Mesothelial cell of epicardium (in vitro differentiated cells): ENCODE results near the gene MID1IP1. TPM values are rescaled to one million over a fixed set of nuclear protein-coding genes. Genes with fewer than 3 reads are reported as not detected.

ENCODE experiments used
- DNase-seq, 2 experiments: peaks; one replicate each; pipeline ENCODE4 v3.0.0; 2021; ENCODE audit warnings: low spot score in 2 of 2; ENCODE audit not compliant: unreplicated experiment in 2 of 2
- H3K27ac Mint-ChIP-seq: 2 replicates; pipeline ENCODE4 v1.8.0; 2021; ENCODE audit warnings: mixed read lengths
- H3K27me3 Mint-ChIP-seq: 2 replicates; pipeline ENCODE4 v1.8.0; 2021; ENCODE audit warnings: low read depth, mixed read lengths
- H3K36me3 Mint-ChIP-seq: 2 replicates; pipeline ENCODE4 v1.8.0; 2021; ENCODE audit warnings: mixed read lengths
- H3K4me1 Mint-ChIP-seq: 2 replicates; pipeline ENCODE4 v1.8.0; 2021; ENCODE audit warnings: mixed read lengths
- H3K4me3 Mint-ChIP-seq: 2 replicates; pipeline ENCODE4 v1.8.0; 2021; ENCODE audit warnings: mild to moderate bottlenecking, moderate library complexity, mixed read lengths
- H3K9me3 Mint-ChIP-seq: 2 replicates; pipeline ENCODE4 v1.8.0; 2021; ENCODE audit warnings: mixed read lengths
- CTCF ChIP-seq: fragments of 200-600 bp; sonication (generic); IDR thresholded peaks from one replicate; pipeline ENCODE4 v1.5.0; 2021; ENCODE audit warnings: antibody characterized with exemption; ENCODE audit not compliant: unreplicated experiment
- total RNA-seq: library from RNA; stranded (reverse); gene quantifications from 3 replicates; pipeline ENCODE4 v1.2.1, GENCODE V29; 2021

The MID1IP1 gene
- total RNA-seq, 1 donor from 2014 or later = 21.4 TPM

GRCh38 chrX:38819709-38820108, 18.4 kb downstream of the MID1IP1 start:
- Mint-ChIP-seq H3K4me1 (no peaks in the 10 kb centered on the region), H3K27ac (no peak overlapping the region), H3K4me3 (no peak overlapping the region), H3K36me3 (no peaks in the 10 kb centered on the region), H3K9me3 (peaks cover 14% of the 10 kb centered on the region), H3K27me3 (no peaks in the 10 kb centered on the region)
- no peak for DNase-seq
- no peak for TF ChIP-seq CTCF

- no peak for DNase-seq
- Mint-ChIP-seq H3K4me1 (no peaks in the 10 kb centered on the region), H3K36me3 (no peaks in the 10 kb centered on the region), H3K27me3 (no peaks in the 10 kb centered on the region), H3K27ac (no peak overlapping the region), H3K4me3 (no peak overlapping the region), H3K9me3 (peaks cover 15% of the 10 kb centered on the region)
- no peak for TF ChIP-seq CTCF
These were observed 19.5 kb downstream of the MID1IP1 start for GRCh38 chrX:38820751-38821150.

- H3K4me3 Mint-ChIP-seq = no peak overlapping the region
- H3K27ac Mint-ChIP-seq = no peak overlapping the region
- DNase-seq = no peak
- H3K9me3 Mint-ChIP-seq = peaks cover 20% of the 10 kb centered on the region
- TF ChIP-seq CTCF = no peak
- H3K36me3 Mint-ChIP-seq = no peaks in the 10 kb centered on the region
- no peaks in the 10 kb centered on the region for H3K4me1 Mint-ChIP-seq
- no peaks in the 10 kb centered on the region for H3K27me3 Mint-ChIP-seq
These were observed 22.9 kb downstream of the MID1IP1 start for GRCh38 chrX:38824176-38824575.

- no peaks in the 10 kb centered on the region for H3K4me1 Mint-ChIP-seq
- peaks cover 28% of the 10 kb centered on the region for H3K9me3 Mint-ChIP-seq
These were observed 30.7 kb downstream of the MID1IP1 start for GRCh38 chrX:38831949-38832348.

GRCh38 chrX:38837389-38837788, 36.1 kb downstream of the MID1IP1 start:
- Mint-ChIP-seq H3K9me3 (peaks cover 21% of the 10 kb centered on the region), H3K4me3 (no peak overlapping the region), H3K27ac (no peak overlapping the region), H3K4me1 (no peaks in the 10 kb centered on the region), H3K36me3 (no peaks in the 10 kb centered on the region), H3K27me3 (no peaks in the 10 kb centered on the region)
- DNase-seq = no peak
- no peak for TF ChIP-seq CTCF

More at GRCh38 chrX:38831949-38832348, 30.7 kb downstream of the MID1IP1 start:
- TF ChIP-seq CTCF = no peak
- no peaks in the 10 kb centered on the region for H3K36me3 Mint-ChIP-seq
- no peak overlapping the region for H3K4me3 Mint-ChIP-seq
- no peaks in the 10 kb centered on the region for H3K27me3 Mint-ChIP-seq
- no peak for DNase-seq
- no peak overlapping the region for H3K27ac Mint-ChIP-seq

GRCh38 chrX:38839277-38839676, 38.0 kb downstream of the MID1IP1 start:
- no peak for TF ChIP-seq CTCF
- no peaks in the 10 kb centered on the region for H3K27me3 Mint-ChIP-seq
- H3K4me3 Mint-ChIP-seq = no peak overlapping the region
- no peaks in the 10 kb centered on the region for H3K4me1 Mint-ChIP-seq
- no peak for DNase-seq
- H3K36me3 Mint-ChIP-seq = no peaks in the 10 kb centered on the region
- H3K27ac Mint-ChIP-seq = no peak overlapping the region
- H3K9me3 Mint-ChIP-seq = peaks cover 28% of the 10 kb centered on the region
